NCI-H146 treated with DMSO at 0.1 percent for 48 hours (cell line): ENCODE measurements around the gene APC.
A peak's percentile ranks its signal among the peaks of the same experiment; 100 is the strongest.
"Not testable (repeated sequence)": the region's sequence is repeated elsewhere in the genome, so short reads cannot be mapped to it uniquely, and the experiment has no call there.

Source experiments
- DNase-seq: peaks from one replicate; lab custom pipeline; 2025; ENCODE audit not compliant: unreplicated experiment; lab: John Stamatoyannopoulos, UW

APC gene

DNA sequence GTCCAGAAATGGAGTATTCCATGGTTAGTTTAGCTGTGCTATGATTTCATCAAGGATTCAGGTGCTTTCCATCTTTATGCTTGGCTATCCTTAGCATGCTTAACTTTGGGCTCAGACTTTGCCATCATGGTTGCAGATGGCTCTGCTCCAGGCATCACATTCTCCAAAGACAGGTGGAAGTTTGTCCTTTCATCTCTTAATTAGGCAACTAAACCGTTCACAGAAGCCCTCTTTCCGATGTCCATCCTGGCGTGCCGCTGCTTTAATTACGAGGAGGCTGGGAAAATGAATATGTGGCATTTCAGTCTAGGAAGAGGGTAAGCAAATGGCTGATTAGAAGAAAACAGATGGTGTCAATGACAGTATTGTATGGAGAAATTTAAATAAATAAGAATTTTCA is 24.5 kb upstream of the APC start:
- DNase-seq, result no peak

DNA sequence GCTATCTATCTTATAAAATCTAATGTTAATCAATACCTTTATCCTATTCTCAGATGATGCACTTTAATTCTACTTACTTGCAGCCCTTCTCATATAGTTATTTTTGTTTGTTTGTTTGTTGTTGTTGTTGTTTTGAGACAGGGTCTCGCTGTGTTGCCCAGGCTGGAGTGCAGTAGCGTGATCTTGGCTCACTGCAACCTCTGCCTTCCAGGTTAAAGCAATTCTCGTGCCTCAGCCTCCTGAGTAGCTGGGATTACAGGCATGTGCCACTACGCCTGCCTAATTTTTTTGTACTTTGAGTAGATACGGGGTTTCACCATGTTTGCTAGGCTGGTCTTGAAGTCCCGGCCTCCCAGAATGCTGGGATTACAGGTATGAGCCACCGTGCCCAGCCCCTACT is 20.8 kb upstream of the APC start:
- not testable (repeated sequence) for DNase-seq

DNA sequence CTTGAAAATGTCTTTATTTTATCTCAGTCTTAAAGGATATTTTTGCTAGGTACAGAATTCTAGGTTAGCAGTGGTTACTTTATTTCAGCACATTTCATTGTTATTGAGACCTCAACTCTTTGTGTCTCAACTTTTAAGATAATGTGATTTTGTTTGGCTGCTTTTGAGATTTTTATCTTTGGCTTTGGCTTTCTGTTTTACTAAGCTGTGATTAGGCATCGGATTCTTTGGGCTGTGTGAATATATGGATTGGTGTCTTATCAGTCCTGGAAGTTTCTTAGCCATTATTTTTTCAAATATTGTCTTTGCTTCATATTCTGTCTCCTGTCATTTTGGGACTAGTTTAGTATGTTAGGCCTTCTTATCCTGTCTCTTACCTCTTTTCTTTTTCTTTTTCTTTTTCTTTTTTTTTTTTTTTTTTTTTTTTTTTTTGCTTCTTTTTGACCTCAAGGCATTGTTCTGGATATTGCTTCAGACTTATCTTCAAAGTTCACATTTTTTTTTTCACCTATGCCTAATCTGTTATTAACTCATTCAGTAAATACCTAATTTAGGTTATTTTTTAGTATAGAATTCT is 20.1 kb upstream of the APC start:
- DNase-seq, result no peak

GRCh38 chr5:112718344-112718743 is 19.3 kb upstream of the APC start:
- no peak for DNase-seq

GRCh38 chr5:112720576-112720975 is 17.1 kb upstream of the APC start:
- DNase-seq, result no peak

DNA sequence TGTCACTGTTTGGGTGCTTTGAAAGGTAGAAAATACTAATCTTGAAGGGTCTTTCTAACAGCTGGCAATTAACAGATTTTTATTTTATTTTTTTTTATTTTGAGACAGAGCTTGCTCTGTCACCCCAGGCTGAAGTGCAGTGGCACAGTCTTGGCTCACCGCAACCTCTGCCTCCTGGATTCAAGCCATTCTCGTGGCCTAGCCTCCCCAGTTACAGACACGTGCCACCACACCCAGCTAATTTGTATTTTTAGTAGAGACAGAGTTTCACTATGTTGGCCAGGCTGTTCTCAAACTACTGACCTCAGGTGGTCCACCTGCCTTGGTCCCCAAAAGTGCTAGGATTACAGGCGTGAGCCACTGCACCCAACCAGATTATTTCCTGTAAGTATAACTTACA is 12.8 kb upstream of the APC start:
- no peak for DNase-seq

DNA sequence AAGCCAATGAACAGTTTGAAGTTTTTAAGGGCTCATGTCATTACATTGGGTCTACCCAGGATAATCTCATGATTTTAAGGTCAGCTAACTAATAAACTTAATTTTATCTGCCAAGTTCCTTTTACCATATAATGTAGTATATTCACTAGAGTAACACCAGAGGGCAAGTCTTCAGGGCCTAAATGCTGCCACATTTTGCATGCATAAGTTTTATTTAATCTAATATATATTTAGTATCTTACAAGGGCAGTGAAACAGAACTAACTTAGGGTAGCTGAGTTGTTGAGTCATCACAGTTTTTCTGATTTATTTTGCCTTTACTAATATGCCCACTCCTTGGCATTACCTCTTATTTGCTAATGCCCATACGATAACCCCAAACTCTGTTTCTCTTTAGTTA is 8.1 kb upstream of the APC start:
- no peak for DNase-seq

DNA sequence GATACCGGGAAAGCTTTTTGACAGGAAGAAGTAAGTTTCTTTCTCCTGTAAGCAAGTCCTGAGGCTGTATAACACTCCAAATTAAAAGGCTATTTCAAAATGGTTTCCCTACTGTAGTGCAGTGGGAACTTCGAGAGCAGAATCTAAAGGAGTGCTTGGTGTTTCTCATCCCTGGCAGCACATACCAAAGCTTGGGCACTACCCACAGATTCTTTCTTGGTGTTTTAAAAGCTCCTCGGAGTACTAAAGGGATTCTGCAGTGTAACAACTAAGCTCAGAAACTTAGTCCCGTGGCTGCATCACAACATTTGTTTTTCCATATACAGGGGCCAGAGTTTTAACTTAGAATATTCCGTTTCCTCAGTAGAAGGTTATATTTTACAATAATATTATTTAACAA is 5.6 kb upstream of the APC start:
- no peak for DNase-seq

DNA sequence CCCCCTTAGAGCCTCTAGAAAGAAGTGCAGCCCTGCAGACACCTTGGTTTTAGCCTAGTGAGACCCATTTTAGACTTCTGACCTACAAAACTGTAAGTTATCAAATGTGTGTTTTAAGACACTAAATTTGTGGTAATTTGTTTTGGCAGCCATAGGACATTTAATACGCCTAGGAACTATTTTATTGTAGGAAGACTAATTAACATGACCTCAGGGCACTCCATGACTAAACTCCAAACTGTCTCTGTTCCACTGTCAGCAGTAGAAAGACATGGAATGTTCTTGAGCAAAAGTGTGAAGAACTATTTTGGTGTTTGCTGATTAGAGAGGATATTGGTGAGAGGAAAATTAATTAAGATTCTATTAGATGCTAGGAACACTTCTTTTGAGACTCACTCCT is 4.1 kb upstream of the APC start:
- no peak for DNase-seq

- DNase-seq, result no peak
These were observed 3.1 kb upstream of the APC start for GRCh38 chr5:112734597-112734996.

DNA sequence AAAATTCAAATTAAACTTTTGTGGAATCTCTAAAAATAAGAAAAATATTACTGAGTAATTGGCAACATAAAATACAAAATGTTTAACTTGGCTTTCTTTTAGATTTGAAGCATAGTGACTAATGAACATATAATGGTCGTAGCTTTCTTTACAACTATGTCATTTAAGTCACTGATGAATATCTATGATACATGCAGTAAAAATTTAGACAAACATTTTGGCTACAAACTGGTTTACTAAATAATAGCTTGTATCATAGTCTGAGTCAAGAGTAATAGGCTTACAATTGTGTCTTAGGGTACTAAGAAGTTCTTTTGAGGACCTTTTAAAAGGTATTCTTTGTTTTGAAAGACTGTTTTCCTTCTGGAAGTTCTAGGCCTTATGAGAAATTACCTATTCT is 2.0 kb upstream of the APC start:
- no peak for DNase-seq

DNA sequence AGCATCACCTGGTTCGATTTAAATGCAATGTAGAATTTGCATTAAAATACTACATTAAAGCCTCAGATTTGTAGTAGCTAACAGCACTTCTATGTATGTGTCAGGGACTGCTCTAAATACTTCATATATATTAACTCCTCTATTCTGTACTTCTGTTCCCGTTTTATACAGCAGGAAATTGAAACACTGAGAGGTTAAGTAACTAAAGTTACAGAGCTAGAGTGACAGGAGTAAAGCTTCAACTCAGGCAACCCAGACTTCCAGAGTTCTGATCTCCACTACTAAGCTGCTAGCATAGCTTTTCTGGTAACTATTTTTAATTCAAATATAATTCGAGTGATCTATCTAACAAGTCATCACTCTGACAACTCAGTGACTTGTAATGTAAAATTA is 619 bp upstream of the APC start:
- DNase-seq, result peak; percentile 47

- peak; percentile 72 for DNase-seq
These were observed 491 bp downstream of the APC start for GRCh38 chr5:112738191-112738560.

DNA sequence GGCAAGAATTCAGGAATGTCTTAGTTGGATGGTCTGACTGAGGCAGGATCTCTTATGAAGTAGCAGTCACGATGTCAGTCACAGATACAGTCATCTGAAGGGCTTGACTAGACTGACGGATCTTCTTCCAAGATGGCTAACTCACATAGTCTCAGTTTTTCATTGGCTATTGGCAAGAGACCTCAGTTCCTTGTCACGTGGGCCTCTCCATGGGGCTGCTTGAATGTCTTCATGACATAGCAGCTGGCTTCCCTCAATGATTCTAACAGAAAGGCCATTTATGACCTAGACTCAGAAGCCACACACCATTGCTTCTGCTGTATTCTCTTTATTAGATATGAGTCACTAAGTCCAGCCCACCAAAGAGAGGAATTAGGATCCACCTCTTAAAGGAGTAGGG is 4.7 kb downstream of the APC start:
- no peak for DNase-seq

GRCh38 chr5:112743631-112744030 is 5.9 kb downstream of the APC start:
- DNase-seq, result no peak

GRCh38 chr5:112752335-112752734 is 14.7 kb downstream of the APC start:
- DNase-seq, result no peak

- no peak for DNase-seq
These were observed 18.0 kb downstream of the APC start for GRCh38 chr5:112755703-112756102.

- peak; percentile 74 for DNase-seq
These were observed 20.0 kb downstream of the APC start for GRCh38 chr5:112757468-112758208.

- no peak for DNase-seq
These were observed 21.0 kb downstream of the APC start for GRCh38 chr5:112758676-112759075.

DNA sequence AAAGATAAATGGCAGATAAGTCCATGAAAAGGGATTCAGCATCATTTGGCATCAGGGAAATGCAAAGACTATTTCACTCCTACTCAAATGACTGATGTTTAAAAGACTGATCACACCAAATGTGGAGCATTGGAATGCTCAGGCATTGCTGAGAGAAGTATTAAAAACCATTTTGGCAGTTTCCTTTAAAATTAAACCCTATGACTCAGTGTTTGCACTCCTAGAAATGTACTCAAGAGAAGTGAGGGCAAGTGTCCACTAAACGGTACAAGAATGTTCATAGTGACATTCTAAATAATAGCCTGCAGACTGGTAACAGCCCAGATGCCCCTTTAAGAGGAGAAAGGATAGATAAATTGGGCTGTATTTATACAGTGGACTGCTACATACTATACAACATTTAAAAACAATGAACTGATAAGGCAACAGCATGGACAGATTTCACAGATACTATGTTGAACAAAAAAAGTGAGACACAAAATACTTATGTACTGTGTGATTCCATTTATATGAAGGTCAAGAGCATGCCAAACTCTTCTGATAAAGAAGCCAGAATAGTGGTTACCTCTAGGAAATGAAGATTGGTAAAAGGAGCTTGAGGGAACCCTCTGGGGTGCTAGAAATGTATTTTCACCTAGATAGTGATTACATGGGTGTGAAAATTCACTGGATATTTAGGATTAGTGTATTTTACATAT is 24.6 kb downstream of the APC start:
- no peak for DNase-seq

GRCh38 chr5:112763165-112763564 is 25.5 kb downstream of the APC start:
- DNase-seq, result no peak

- DNase-seq, result no peak
These were observed 34.4 kb downstream of the APC start for GRCh38 chr5:112772124-112772523.
